ENCODE measurements around the gene SLC2A13.

Gene SLC2A13

DNA sequence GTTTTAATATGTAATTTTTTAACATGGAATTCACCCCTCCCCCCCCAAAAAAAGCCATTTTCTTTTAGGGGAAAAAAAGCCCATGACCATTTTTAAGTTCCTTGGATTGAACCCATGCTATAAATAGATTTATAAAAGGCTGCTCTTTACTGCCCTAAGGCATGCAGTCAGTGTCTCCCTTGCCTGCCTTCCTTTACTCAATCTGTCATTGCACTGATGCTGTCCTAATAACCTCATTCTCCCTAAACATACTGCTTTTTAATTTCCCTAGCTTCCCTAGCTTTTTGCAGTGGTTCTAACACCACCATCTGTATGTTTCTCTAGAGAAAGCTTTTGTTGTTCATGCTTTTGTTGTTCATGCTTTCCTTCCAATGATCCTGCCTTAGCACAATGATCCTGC lies 83.0 kb downstream of the SLC2A13 start:
- Histone ChIP-seq H3K9me3 (ENCODE audit: control insufficient read depth, insufficient read depth, low read depth, low read length) (no peaks in the 10 kb centered on the region), H3K27ac (ENCODE audit: extremely low read depth, low read depth, low read length) (no peak overlapping the region), H3K4me3 (ENCODE audit: low read depth, low read length) (no peak overlapping the region), H3K4me1 (ENCODE audit: control insufficient read depth, insufficient read depth, low read length) (no peaks in the 10 kb centered on the region), H3K36me3 (ENCODE audit: control insufficient read depth in 2 of 2, insufficient read depth in 1 of 2, low read length in 2 of 2) (peaks cover 0 to 3% of the 10 kb centered on the region in 2 experiments; a peak in 1 of 3 replicates)
- CTCF ChIA-PET: interaction anchor here (1.0 to 1.4 kb wide), 2 partner anchors 12 to 13 kb away, joined by 3 to 4 read pairs; no protein-coding TSS in a partner anchor
- no peak for TF ChIP-seq GLIS1 (tag by site-specific recombination; IDR thresholded peaks at IDR 0.05)
- TF ChIP-seq, protein P1, sequence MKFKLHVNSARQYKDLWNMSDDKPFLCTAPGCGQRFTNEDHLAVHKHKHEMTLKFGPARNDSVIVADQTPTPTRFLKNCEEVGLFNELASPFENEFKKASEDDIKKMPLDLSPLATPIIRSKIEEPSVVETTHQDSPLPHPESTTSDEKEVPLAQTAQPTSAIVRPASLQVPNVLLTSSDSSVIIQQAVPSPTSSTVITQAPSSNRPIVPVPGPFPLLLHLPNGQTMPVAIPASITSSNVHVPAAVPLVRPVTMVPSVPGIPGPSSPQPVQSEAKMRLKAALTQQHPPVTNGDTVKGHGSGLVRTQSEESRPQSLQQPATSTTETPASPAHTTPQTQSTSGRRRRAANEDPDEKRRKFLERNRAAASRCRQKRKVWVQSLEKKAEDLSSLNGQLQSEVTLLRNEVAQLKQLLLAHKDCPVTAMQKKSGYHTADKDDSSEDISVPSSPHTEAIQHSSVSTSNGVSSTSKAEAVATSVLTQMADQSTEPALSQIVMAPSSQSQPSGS (tag by site-specific recombination; IDR thresholded peaks at IDR 0.05; ENCODE audit: low read depth): no peak
- no peak for TF ChIP-seq ZEB2 (tag by site-specific recombination; IDR thresholded peaks at IDR 0.05)
- TF ChIP-seq ZNF223 (tag by site-specific recombination; IDR thresholded peaks at IDR 0.05): no peak
- no peak for TF ChIP-seq ZNF521 (tag by site-specific recombination; IDR thresholded peaks at IDR 0.05)
- no peak for TF ChIP-seq ZNF274 (IDR thresholded peaks at IDR 0.05; ENCODE audit: low read length)
- TF ChIP-seq ZNF274 (tag by site-specific recombination; IDR thresholded peaks at IDR 0.05; ENCODE audit: borderline replicate concordance): no peak
- TF ChIP-seq, protein P2, sequence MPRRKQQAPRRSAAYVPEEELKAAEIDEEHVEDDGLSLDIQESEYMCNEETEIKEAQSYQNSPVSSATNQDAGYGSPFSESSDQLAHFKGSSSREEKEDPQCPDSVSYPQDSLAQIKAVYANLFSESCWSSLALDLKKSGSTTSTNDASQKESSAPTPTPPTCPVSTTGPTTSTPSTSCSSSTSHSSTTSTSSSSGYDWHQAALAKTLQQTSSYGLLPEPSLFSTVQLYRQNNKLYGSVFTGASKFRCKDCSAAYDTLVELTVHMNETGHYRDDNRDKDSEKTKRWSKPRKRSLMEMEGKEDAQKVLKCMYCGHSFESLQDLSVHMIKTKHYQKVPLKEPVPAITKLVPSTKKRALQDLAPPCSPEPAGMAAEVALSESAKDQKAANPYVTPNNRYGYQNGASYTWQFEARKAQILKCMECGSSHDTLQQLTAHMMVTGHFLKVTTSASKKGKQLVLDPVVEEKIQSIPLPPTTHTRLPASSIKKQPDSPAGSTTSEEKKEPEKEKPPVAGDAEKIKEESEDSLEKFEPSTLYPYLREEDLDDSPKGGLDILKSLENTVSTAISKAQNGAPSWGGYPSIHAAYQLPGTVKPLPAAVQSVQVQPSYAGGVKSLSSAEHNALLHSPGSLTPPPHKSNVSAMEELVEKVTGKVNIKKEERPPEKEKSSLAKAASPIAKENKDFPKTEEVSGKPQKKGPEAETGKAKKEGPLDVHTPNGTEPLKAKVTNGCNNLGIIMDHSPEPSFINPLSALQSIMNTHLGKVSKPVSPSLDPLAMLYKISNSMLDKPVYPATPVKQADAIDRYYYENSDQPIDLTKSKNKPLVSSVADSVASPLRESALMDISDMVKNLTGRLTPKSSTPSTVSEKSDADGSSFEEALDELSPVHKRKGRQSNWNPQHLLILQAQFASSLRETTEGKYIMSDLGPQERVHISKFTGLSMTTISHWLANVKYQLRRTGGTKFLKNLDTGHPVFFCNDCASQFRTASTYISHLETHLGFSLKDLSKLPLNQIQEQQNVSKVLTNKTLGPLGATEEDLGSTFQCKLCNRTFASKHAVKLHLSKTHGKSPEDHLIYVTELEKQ (tag by site-specific recombination; IDR thresholded peaks at IDR 0.05; ENCODE audit: borderline replicate concordance): no peak
- TF ChIP-seq ZNF701 (tag by site-specific recombination; IDR thresholded peaks at IDR 0.05): no peak
- no peak for TF ChIP-seq ZNF394 (tag by site-specific recombination; IDR thresholded peaks at IDR 0.05; ENCODE audit: borderline replicate concordance)
- TF ChIP-seq ZNF621 (tag by site-specific recombination; IDR thresholded peaks at IDR 0.05): no peak
- no peak for TF ChIP-seq ZNF391 (tag by site-specific recombination; IDR thresholded peaks at IDR 0.05; ENCODE audit: borderline replicate concordance, low read depth)
- TF ChIP-seq, protein P3, sequence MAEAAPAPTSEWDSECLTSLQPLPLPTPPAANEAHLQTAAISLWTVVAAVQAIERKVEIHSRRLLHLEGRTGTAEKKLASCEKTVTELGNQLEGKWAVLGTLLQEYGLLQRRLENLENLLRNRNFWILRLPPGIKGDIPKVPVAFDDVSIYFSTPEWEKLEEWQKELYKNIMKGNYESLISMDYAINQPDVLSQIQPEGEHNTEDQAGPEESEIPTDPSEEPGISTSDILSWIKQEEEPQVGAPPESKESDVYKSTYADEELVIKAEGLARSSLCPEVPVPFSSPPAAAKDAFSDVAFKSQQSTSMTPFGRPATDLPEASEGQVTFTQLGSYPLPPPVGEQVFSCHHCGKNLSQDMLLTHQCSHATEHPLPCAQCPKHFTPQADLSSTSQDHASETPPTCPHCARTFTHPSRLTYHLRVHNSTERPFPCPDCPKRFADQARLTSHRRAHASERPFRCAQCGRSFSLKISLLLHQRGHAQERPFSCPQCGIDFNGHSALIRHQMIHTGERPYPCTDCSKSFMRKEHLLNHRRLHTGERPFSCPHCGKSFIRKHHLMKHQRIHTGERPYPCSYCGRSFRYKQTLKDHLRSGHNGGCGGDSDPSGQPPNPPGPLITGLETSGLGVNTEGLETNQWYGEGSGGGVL (tag by site-specific recombination; IDR thresholded peaks at IDR 0.05): no peak
- no peak for TF ChIP-seq ZBTB7A (tag by site-specific recombination; IDR thresholded peaks at IDR 0.05; ENCODE audit: low read depth)
- TF ChIP-seq ZNF837 (tag by site-specific recombination; IDR thresholded peaks at IDR 0.05): no peak
- TF ChIP-seq, protein P4, sequence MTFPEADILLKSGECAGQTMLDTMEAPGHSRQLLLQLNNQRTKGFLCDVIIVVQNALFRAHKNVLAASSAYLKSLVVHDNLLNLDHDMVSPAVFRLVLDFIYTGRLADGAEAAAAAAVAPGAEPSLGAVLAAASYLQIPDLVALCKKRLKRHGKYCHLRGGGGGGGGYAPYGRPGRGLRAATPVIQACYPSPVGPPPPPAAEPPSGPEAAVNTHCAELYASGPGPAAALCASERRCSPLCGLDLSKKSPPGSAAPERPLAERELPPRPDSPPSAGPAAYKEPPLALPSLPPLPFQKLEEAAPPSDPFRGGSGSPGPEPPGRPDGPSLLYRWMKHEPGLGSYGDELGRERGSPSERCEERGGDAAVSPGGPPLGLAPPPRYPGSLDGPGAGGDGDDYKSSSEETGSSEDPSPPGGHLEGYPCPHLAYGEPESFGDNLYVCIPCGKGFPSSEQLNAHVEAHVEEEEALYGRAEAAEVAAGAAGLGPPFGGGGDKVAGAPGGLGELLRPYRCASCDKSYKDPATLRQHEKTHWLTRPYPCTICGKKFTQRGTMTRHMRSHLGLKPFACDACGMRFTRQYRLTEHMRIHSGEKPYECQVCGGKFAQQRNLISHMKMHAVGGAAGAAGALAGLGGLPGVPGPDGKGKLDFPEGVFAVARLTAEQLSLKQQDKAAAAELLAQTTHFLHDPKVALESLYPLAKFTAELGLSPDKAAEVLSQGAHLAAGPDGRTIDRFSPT (tag by site-specific recombination; IDR thresholded peaks at IDR 0.05): no peak
- no peak for TF ChIP-seq ZFP41 (tag by site-specific recombination; IDR thresholded peaks at IDR 0.05; ENCODE audit: borderline replicate concordance)
- TF ChIP-seq, protein P5, sequence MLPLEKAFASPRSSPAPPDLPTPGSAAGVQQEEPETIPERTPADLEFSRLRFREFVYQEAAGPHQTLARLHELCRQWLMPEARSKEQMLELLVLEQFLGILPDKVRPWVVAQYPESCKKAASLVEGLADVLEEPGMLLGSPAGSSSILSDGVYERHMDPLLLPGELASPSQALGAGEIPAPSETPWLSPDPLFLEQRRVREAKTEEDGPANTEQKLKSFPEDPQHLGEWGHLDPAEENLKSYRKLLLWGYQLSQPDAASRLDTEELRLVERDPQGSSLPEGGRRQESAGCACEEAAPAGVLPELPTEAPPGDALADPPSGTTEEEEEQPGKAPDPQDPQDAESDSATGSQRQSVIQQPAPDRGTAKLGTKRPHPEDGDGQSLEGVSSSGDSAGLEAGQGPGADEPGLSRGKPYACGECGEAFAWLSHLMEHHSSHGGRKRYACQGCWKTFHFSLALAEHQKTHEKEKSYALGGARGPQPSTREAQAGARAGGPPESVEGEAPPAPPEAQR (tag by site-specific recombination; IDR thresholded peaks at IDR 0.05): no peak
- TF ChIP-seq SP7 (tag by site-specific recombination; IDR thresholded peaks at IDR 0.05): no peak
- POLR2A ChIA-PET: no interaction called here

Data from HEK293 (cell line).